GM19324 (cell line): ENCODE data around the gene SLC66A1.

ENCODE experiments used
- ATAC-seq: cut with Tn5 transposase; IDR thresholded peaks from one replicate; pipeline ENCODE4 v1.9.1; 2021; ENCODE audit warnings: mild to moderate bottlenecking, moderate library complexity; ENCODE audit not compliant: unreplicated experiment, low FRiP score

Gene SLC66A1

DNA sequence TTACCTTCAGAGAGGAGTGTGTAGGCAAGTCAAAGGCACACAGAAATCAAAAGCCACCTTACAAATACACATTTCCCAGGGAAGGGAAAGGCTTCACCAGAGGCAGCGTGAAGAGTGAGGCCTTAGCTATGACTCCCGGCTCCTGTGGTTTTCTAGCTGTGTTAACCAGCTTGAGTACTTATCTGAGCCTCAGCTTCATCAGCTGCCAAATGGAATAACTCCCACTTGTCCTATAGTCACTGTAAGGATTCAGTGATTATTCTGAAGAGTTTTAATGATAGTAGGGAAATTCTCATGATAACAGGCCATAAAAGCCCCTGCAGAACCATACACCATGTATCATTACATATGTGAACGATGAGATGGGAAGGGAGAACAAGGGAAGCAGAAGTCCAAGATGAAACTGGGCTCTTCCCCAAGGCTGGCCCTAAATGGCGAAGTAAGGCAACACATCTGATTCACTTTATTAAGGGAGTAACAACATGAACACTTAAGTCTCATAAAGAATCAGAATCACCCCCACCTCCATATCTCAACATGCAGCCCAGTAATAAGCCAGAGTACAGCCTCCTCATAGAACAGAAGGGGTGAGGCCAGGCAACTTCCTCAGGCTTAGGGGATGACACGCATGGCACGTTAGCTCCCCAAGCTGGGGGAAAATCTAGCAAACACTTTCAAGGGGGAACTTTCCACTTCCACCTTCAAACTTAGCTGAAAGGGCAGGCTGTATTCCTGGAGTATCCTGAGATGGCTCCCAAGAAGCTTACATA, 63.7 kb downstream of the SLC66A1 start:
- no peak for ATAC-seq

DNA sequence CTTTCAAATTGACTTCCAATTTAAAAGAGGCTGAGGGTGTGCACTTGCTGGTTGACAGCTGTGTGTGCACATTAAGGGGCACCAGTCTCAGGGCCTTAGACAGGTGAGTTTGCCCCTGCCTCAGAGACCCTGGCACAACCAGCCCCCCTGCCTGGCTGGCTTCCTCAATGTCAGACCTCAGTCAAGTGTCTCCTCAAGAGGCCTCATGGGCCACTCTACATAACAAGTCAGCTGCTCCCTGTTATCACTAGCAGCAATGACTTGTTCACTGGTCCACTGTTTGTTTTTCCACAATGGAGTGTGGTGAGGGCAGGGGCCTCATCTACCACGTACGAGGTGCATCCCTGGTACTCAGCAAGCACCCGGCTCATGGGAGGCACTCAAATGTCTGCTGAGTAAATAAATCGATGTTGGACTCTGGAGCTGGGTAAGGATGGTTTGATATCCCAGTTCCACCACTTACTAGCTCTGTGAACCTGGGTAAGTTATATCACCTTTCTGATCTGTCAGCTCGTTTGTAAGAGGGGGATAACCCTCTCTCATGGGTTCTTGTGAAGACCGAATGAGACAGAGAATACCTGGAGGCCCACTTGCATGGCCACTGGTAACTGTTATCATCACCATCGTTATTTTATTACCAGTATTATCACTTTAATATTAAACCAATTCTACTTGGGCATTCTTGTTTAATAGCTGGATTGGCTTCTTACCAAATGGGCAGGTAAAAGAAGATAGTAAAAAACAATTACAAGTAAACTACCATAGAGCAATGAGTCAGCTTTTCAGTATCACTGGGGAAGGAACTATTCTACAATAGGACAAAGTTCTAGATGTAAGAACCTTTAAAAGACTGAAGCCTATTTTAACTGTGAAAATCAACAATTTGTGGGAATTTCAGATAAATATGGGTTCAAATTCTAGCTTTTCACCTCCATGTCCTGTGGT, 64.6 kb downstream of the SLC66A1 start:
- no peak for ATAC-seq

DNA sequence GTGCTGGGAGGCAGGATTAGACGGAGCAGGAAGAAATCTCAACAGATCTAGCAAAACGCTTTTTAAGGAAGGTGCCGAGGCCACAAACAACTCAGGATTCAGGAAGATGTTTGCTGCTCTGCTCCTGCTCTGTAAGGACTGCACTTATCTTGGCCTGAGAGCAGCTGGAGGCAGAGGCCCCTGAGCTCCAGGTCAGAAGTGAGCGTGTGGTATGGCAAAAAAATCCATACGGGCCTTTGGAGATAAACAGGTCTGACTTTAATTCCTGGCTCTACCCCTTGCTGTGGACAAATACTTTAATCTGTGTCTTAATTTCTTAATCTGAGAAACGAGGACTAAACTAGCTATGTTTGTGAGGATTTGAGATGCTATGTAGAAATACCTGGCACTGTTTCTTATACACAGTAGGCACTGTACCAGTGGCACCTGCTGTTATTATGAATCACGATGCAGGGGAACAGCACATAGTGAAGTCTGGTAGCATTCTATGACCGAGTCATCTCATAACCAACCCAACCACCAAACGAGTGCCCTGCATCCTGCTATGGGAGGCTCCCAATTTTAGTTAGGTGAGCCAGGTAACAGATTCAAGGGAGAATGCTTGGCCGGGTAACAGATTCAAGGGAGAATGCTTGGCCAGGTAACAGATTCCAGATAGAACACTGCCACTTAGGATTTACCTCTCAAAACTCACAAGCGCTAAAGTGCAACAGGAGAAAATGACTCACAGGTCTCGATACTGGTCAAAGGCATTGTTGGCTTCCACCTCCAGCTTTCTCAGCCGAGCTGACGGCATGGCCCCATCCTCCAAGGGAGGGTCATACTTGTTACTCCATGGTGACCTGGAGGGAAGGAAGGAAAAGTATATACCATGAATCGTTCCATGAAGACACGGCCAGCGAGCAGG, 65.9 kb downstream of the SLC66A1 start:
- ATAC-seq, result no peak
